ENCODE measurements around the gene TROAP.

GRCh38 chr12:49330631-49331379 lies 7.8 kb downstream of the TROAP start:
- TF ChIP-seq CTCF (IDR thresholded peaks at IDR 0.05) (no peak), EP300 (IDR thresholded peaks at IDR 0.05) (no peak), POLR2A (IDR thresholded peaks at IDR 0.05) (no peak)

Data from ovary (tissue), 3 donors.